SK-N-SH treated with all-trans-retinoic acid at 6 μM for 48 hours (cell line): ENCODE measurements around the gene TMEM131L.

ENCODE experiments used
- BACH2 ChIP-seq: fragments of 250-450 bp; sonication (Bioruptor Pico); IDR thresholded peaks from 2 replicates; pipeline ENCODE4 v1.9.0; 2021; ENCODE audit warnings: mild to moderate bottlenecking, borderline replicate concordance
- CREB5 ChIP-seq: fragments of 250-450 bp; sonication (Bioruptor Pico); IDR thresholded peaks from 2 replicates; pipeline ENCODE4 v1.5.1; 2020; ENCODE audit warnings: low read depth, mild to moderate bottlenecking, moderate library complexity
- CSDC2 ChIP-seq: fragments of 250-450 bp; sonication (Bioruptor Pico); IDR thresholded peaks from 2 replicates; pipeline ENCODE4 v1.5.0; 2020; ENCODE audit warnings: mild to moderate bottlenecking, moderate library complexity
- GLIS3 ChIP-seq: fragments of 250-450 bp; sonication (Bioruptor Pico); IDR thresholded peaks from 2 replicates; pipeline ENCODE4 v1.5.0; 2020; ENCODE audit warnings: mild to moderate bottlenecking, moderate library complexity
- ISL1 ChIP-seq: fragments of 250-450 bp; sonication (Bioruptor Pico); IDR thresholded peaks from 2 replicates; pipeline ENCODE4 v2.1.2; 2022; ENCODE audit warnings: mild to moderate bottlenecking, moderate library complexity
- OSR1 ChIP-seq: fragments of 250-450 bp; sonication (Bioruptor Pico); IDR thresholded peaks from 2 replicates; pipeline ENCODE4 v1.8.0; 2022; ENCODE audit warnings: moderate library complexity, mild to moderate bottlenecking, inconsistent platforms
- PATZ1 ChIP-seq: fragments of 250-450 bp; sonication (Bioruptor Pico); IDR thresholded peaks from 2 replicates; pipeline ENCODE4 v1.8.0; 2020; ENCODE audit warnings: mild to moderate bottlenecking, moderate library complexity, borderline replicate concordance
- PPARA ChIP-seq: fragments of 250-450 bp; sonication (Bioruptor Pico); IDR thresholded peaks from 2 replicates; pipeline ENCODE4 v1.5.0; 2020; ENCODE audit warnings: mild to moderate bottlenecking, borderline replicate concordance
- RARB ChIP-seq: fragments of 250-450 bp; sonication (Bioruptor Pico); IDR thresholded peaks from 2 replicates; pipeline ENCODE4 v1.8.0; 2021; ENCODE audit warnings: mild to moderate bottlenecking, moderate library complexity
- TCF4 ChIP-seq: fragments of 250-450 bp; sonication (Bioruptor Pico); IDR thresholded peaks from 2 replicates; pipeline ENCODE4 v1.8.0; 2021; ENCODE audit warnings: mild to moderate bottlenecking, moderate library complexity, borderline replicate concordance
- ZC3H10 ChIP-seq: fragments of 250-450 bp; sonication (Bioruptor Pico); IDR thresholded peaks from 2 replicates; pipeline ENCODE4 v1.5.1; 2021; ENCODE audit warnings: mild to moderate bottlenecking, moderate library complexity
- ZFP30 ChIP-seq: fragments of 450-650 bp; formaldehyde crosslinking; IDR thresholded peaks from 2 replicates; pipeline ENCODE4 v1.5.0; 2022; ENCODE audit warnings: mild to moderate bottlenecking, moderate library complexity
- ZNF565 ChIP-seq: fragments of 450-650 bp; formaldehyde crosslinking; conservative IDR thresholded peaks from 2 replicates; pipeline ENCODE4 v1.5.0; 2020; ENCODE audit warnings: low read depth, mild to moderate bottlenecking, moderate library complexity
- TF ChIP-seq, protein P1 (sequence below): fragments of 250-450 bp; sonication (Bioruptor Pico); IDR thresholded peaks from 2 replicates; pipeline ENCODE4 v1.5.0; 2020; ENCODE audit warnings: mild to moderate bottlenecking, moderate library complexity

- TF ChIP-seq ZNF565 (CRISPR knock-in tag) (no peak), OSR1 (CRISPR knock-in tag) (no peak), PATZ1 (CRISPR knock-in tag) (no peak), PPARA (no peak), GLIS3 (CRISPR knock-in tag) (no peak), BACH2 (no peak), ZC3H10 (CRISPR knock-in tag) (no peak), TCF4 (CRISPR knock-in tag) (no peak), CSDC2 (CRISPR knock-in tag) (no peak), ZFP30 (CRISPR knock-in tag) (no peak), ISL1 (CRISPR knock-in tag) (no peak), RARB (CRISPR knock-in tag) (no peak), CREB5 (CRISPR knock-in tag) (no peak)
- TF ChIP-seq, protein P1, sequence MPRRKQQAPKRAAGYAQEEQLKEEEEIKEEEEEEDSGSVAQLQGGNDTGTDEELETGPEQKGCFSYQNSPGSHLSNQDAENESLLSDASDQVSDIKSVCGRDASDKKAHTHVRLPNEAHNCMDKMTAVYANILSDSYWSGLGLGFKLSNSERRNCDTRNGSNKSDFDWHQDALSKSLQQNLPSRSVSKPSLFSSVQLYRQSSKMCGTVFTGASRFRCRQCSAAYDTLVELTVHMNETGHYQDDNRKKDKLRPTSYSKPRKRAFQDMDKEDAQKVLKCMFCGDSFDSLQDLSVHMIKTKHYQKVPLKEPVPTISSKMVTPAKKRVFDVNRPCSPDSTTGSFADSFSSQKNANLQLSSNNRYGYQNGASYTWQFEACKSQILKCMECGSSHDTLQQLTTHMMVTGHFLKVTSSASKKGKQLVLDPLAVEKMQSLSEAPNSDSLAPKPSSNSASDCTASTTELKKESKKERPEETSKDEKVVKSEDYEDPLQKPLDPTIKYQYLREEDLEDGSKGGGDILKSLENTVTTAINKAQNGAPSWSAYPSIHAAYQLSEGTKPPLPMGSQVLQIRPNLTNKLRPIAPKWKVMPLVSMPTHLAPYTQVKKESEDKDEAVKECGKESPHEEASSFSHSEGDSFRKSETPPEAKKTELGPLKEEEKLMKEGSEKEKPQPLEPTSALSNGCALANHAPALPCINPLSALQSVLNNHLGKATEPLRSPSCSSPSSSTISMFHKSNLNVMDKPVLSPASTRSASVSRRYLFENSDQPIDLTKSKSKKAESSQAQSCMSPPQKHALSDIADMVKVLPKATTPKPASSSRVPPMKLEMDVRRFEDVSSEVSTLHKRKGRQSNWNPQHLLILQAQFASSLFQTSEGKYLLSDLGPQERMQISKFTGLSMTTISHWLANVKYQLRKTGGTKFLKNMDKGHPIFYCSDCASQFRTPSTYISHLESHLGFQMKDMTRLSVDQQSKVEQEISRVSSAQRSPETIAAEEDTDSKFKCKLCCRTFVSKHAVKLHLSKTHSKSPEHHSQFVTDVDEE (CRISPR knock-in tag): no peak
Observed at GRCh38 chr4:153420361-153420760, 45.8 kb upstream of the TMEM131L start.
